ENCODE results near the gene PRUNE2. TPM values are rescaled to one million over a fixed set of nuclear protein-coding genes. Genes with fewer than 3 reads are reported as not detected.

Gene PRUNE2
- total RNA-seq, 1 donor from 2014 or later: 26.3 TPM

GRCh38 chr9:76898786-76899185, 7.1 kb downstream of the PRUNE2 start:
- no peak for DNase-seq

GRCh38 chr9:76897804-76898525, 7.9 kb downstream of the PRUNE2 start:
- DNase-seq: no peak

GRCh38 chr9:76896035-76896434, 9.9 kb downstream of the PRUNE2 start:
- no peak for DNase-seq

- no peak for DNase-seq
Measured at GRCh38 chr9:76895186-76895585, 10.7 kb downstream of the PRUNE2 start.

- DNase-seq: peak; percentile 64
Measured at GRCh38 chr9:76894198-76894597, 11.7 kb downstream of the PRUNE2 start.

- peak; percentile 83 for DNase-seq
Measured at GRCh38 chr9:76893395-76893932, 12.4 kb downstream of the PRUNE2 start.

GRCh38 chr9:76891874-76892273, 14.0 kb downstream of the PRUNE2 start:
- no peak for DNase-seq

- DNase-seq: no peak
Measured at GRCh38 chr9:76891279-76891678, 14.6 kb downstream of the PRUNE2 start.

GRCh38 chr9:76887951-76888350, 18.0 kb downstream of the PRUNE2 start:
- DNase-seq: no peak

GRCh38 chr9:76887003-76887821, 18.7 kb downstream of the PRUNE2 start:
- DNase-seq: peak; percentile 76

- no peak for DNase-seq
Measured at GRCh38 chr9:76886318-76886717, 19.6 kb downstream of the PRUNE2 start.

- DNase-seq: no peak
Measured at GRCh38 chr9:76884823-76885222, 21.1 kb downstream of the PRUNE2 start.

GRCh38 chr9:76883341-76883855, 22.5 kb downstream of the PRUNE2 start:
- no peak for DNase-seq

GRCh38 chr9:76882686-76883085, 23.2 kb downstream of the PRUNE2 start:
- DNase-seq: no peak

GRCh38 chr9:76880210-76880609, 25.7 kb downstream of the PRUNE2 start:
- no peak for DNase-seq

- no peak for DNase-seq
Measured at GRCh38 chr9:76878933-76879332, 27.0 kb downstream of the PRUNE2 start.

- no peak for DNase-seq
Measured at GRCh38 chr9:76877961-76878360, 28.0 kb downstream of the PRUNE2 start.

GRCh38 chr9:76876098-76876497, 29.8 kb downstream of the PRUNE2 start:
- DNase-seq: no peak

- DNase-seq: no peak
Measured at GRCh38 chr9:76873821-76874220, 32.1 kb downstream of the PRUNE2 start.

- DNase-seq: peak; percentile 60
Measured at GRCh38 chr9:76873056-76873792, 32.7 kb downstream of the PRUNE2 start.

GRCh38 chr9:76868897-76869296, 37.0 kb downstream of the PRUNE2 start:
- DNase-seq: no peak

GRCh38 chr9:76866689-76867088, 39.2 kb downstream of the PRUNE2 start:
- no peak for DNase-seq

All from tongue (tissue), 2 donors.